ENCODE data around the gene HMG20A.

HMG20A gene

DNA sequence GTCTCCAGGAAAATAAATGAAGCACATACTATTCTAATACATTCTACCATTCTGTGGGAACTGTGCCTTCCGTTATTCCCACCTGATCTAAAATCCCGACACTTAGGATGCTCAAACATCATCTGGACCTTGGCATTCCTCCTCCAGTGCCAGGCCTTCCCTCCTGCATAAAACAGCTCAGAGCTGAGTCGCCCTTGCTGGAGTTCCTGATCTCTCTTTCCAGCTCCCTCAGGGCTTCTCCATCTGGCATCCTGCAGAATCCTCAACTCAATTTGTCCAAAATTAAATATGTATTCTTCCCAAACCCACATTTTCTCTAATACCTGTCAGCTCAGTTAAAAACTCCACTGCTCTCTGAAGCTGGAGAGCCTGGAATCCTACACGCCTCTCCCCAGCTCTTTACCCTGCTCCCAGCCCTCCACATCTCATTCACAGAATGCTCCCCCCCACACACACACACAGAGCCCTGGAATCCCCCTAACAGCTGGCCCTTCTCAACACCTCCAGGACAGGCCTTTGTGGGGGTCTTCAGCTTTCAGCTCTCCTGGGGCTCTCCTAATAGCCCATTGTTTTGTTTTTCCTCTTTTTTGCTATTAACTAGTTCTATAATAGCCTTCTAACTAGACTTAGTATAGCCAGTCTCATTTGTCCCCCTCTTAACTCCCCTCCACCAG, 78.5 kb downstream of the HMG20A start:
- no peak for DNase-seq (ENCODE audit: low spot score)

DNA sequence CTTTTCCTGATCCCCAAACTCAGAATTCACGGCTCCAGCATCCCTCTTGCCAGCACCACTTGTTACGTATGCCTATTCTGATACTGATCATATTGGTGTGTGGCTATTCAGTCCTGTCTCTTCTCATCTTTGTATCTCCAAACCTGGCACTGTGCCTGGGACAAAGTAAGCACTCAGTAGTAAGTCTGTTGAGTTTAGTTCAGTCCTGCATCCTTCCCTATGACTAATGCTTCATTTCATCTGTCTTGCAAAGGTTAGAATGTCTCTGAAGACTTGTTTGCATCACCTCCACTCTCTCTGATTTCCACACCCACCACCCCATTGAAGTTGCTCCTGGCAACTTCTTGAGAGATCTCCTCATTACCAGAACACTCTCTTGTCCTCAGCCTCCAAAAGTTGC, 80.3 kb downstream of the HMG20A start:
- no peak for DNase-seq (ENCODE audit: low spot score)

- no peak for DNase-seq (ENCODE audit: low spot score)
Observed at GRCh38 chr15:77502379-77503095, 81.8 kb downstream of the HMG20A start.

- DNase-seq (ENCODE audit: low spot score) = no peak
Observed at GRCh38 chr15:77503240-77503639, 82.6 kb downstream of the HMG20A start.

GRCh38 chr15:77503764-77504163, 83.1 kb downstream of the HMG20A start:
- no peak for DNase-seq (ENCODE audit: low spot score)

DNA sequence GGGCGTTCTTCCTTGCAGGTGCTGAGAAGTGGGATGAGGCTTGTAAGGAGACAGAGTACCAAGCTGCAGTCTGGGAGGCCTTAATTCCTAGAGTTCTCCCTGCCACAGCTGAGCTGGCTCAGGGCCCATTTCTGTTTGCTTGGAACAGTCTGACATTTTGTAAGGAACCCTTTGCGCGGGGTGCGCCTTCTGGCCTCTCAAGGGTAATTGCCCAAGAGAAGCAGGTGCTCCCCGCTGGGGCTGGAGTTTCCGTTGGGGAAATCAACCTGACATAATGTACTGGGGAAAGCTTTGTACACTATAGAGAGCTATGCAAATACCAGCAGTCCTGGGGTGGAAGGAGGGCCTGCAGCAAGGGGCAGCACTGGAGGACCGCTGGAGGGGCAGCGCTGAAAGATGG, 83.6 kb downstream of the HMG20A start:
- DNase-seq (ENCODE audit: low spot score) = no peak

- DNase-seq (ENCODE audit: low spot score) = no peak
Observed at GRCh38 chr15:77504871-77505270, 84.2 kb downstream of the HMG20A start.

DNA sequence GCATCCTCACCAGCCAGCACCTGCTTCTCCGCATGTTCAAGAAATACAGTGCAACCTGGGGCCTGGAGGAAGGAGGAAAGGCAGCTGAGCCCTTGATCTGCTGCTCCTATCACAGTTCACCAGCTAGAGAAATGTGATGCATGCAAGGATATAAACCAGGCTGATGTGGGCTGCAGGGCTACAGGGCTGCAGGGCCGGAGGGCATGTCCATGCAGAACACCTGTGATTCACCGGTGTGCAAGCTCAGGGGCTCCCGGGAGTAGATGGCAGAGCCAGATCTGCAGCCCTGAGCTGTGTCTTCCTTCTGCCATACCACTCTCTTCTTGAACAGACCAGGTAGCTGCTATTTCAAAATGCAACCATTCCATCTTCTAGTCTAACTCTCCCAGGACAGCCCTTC, 84.9 kb downstream of the HMG20A start:
- DNase-seq (ENCODE audit: low spot score) = no peak

DNA sequence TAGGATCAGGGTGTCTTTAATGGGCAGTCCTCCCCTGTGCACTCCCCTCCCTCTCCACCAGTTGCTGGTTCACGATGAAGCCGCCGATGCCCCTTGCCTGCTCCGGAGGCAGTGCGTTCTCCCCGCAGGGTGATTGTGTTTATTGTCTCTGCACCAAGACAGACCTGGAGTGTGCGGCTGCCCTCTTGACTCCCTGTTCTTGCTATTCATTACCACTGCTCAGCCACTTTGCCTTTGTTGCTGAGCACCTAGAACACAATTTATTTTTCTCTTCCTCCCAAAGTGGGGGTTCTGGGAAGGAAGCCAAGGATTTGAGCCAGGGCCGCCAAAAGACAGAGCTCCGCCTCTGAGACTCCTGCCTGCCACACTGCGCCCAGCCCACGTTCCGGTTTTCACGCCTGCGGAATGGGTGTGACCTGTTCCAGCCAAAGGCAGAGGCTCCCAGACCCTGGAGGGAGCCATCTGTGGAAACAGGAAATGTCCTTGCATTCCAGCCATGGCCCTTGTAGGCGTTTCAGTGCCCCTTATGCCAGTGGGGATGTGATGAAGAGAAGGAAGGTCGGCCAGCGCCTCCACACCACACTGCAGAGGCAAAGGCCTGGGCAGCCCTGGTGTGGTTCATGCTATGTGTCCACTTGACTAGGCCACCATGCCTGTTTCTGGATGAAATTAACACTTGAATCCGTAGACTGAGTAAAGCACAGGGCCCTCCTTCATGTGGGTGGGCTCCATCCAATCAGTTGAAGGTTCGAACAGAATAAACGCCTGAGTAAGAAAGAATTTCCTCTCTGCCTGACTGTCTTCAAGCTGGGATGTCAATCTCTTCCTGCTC, 85.8 kb downstream of the HMG20A start:
- no peak for DNase-seq (ENCODE audit: low spot score)

GRCh38 chr15:77507143-77507897, 86.6 kb downstream of the HMG20A start:
- no peak for DNase-seq (ENCODE audit: low spot score)

DNA sequence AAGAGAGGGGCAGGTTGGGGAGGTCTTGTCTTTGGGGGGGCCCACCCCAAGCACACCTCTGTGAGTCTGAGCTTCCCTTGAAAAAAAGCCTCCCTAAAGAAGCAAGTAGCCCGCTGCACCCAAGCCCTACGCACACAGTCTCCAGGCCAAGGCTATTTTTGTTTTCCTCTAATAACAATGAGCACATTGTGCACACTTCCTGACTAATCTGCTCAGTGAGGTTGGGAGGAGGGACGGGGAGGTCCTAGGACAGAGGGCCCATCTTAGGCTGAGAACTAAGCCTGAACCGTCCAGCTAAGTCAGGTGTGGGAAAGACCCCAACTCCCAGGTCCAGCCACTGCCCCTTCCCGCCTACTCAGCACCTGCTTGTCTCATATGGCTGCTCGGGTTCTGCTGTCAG, 87.2 kb downstream of the HMG20A start:
- DNase-seq (ENCODE audit: low spot score) = no peak

- DNase-seq (ENCODE audit: low spot score) = no peak
Observed at GRCh38 chr15:77508541-77509243, 88.0 kb downstream of the HMG20A start.

GRCh38 chr15:77510066-77511057, 89.7 kb downstream of the HMG20A start:
- no peak for DNase-seq (ENCODE audit: low spot score)

GRCh38 chr15:77511869-77512268, 91.2 kb downstream of the HMG20A start:
- no peak for DNase-seq (ENCODE audit: low spot score)

GRCh38 chr15:77513226-77513625, 92.5 kb downstream of the HMG20A start:
- no peak for DNase-seq (ENCODE audit: low spot score)

GRCh38 chr15:77514641-77515402, 94.1 kb downstream of the HMG20A start:
- DNase-seq (ENCODE audit: low spot score) = no peak

GRCh38 chr15:77515613-77516012, 94.9 kb downstream of the HMG20A start:
- DNase-seq (ENCODE audit: low spot score) = no peak

- no peak for DNase-seq (ENCODE audit: low spot score)
Observed at GRCh38 chr15:77516076-77516475, 95.4 kb downstream of the HMG20A start.

DNA sequence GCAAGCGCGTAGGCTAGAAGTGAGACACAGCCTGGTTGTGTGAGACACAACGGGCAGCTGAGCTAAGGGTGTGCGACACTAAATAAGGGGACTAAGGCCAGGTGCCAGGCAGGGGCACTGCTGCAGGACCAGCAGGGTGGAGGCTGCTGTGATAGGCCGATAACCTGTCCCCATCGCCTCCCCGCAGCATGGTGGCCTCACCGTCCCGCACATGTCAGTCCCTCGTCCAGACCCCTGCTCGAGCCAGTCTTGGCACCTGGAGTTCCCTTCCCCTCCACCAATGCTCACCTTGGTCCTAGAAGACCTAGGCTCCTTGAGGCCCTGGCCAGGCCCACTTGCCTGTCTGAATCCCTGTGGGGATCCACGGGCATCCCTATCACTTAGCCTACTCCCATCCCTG, 96.1 kb downstream of the HMG20A start:
- DNase-seq (ENCODE audit: low spot score) = no peak

- DNase-seq (ENCODE audit: low spot score) = no peak
Observed at GRCh38 chr15:77517579-77517978, 96.9 kb downstream of the HMG20A start.

Data from CD4-positive, alpha-beta T cell treated with Interleukin-6 at 100 ng/mL for 8 hours (primary cell).